OCI-M1 (cell line): ENCODE results near the gene LIMD2.
"Not testable (repeated sequence)": the region's sequence is repeated elsewhere in the genome, so short reads cannot be mapped to it uniquely, and the experiment has no call there.

Experiments used
- DNase-seq: peaks from one replicate; lab custom pipeline; 2025; lab: John Stamatoyannopoulos, UW

Gene LIMD2

GRCh38 chr17:63699638-63700527, at the start of gene LIMD2:
TSS of gene LIMD2 (minus strand) at chr17:63700125. CDS start at chr17:63699298, 827 bp downstream.
- DNase-seq = peak; percentile 80

- DNase-seq = peak; percentile 99
These were observed 41.7 kb upstream of the LIMD2 start, which contains the start of gene STRADA for GRCh38 chr17:63741408-63742173. TSS of gene STRADA (minus strand) at chr17:63741799. CDS start at chr17:63728369, 13,430 bp downstream.

DNA sequence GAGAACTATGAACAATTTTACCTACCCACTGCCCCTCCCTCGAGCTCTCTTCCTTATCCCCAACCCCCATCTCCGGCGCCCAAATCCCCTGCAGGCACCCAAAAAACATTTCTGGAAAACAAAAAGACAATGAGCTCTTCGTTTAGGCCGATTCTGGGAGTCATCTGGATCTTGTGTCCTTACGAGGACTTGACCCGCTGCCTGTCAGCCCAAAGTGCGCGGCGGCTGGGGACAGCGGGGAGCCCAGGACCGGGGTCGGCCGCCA, 41.1 kb upstream of the LIMD2 start:
- DNase-seq = peak; percentile 78

DNA sequence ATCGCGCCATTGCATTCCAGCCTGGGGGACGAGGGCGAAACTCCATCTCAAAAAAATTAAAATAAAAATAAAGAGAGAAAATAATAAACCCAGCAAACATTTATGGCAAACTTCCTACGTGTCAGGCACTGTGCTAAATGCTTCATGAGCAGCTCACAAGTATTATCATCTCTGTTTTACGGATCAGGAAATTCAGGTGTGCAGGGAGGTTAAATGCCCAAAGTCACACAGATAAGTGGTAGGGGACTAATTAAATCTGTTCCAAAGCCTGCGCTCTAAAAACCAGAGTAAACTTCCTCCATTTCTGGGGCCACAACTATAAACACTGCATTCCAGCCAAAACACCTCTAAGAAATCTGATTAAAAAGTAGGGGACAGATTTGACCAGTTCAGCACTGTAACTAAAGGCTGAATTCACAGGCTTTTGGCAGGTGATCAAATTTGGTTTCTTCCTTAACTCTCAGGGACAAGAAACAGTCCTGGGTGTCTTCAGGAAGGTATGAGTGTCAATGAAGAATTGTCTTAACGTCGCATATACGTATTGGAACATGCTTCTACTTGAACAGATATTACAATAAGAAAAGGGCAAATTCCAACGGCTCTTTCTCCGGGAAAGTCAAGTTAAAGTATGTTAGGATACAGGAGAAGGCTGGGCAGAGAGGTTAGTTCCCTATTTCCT, 40.7 kb upstream of the LIMD2 start:
- DNase-seq = peak; percentile 73

DNA sequence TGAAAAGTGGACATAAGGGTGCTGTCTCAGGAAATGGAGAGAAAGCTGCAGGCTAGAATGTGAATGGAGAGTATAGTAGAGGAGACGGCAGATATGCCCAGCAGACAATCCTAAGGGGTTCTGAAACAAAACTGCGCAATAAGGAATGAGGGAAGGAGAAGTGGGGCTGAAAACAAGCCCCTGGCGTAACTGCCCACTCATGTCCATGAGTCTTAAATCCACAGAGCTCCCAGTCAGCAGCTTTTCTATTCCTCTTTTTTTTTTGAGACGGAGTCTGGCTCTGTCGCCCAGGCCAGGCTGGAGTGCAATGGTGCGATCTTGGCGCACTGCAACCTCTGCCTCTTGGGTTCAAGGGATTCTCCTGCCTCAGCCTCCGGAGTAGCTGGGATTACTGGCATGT, 35.8 kb upstream of the LIMD2 start:
- DNase-seq = no peak

DNA sequence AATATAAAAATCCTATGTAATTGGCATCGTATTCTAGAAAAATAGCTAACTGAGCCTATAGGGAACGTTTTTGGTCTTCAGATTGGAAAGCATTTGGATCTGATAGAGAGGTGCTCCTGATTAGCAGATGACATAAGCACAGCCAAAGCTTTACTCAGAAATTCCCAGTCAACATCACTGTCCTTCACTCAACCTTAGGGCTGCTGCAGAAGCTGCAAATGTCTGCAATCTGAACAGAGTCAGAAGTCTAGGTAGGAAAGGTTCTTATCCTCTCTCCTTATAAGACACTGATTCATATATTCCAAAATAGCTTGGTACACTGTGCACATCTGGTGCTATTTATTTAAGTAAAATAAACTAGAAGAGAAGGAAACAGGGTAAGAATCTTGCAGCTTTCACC, 22.5 kb upstream of the LIMD2 start:
- DNase-seq = no peak

DNA sequence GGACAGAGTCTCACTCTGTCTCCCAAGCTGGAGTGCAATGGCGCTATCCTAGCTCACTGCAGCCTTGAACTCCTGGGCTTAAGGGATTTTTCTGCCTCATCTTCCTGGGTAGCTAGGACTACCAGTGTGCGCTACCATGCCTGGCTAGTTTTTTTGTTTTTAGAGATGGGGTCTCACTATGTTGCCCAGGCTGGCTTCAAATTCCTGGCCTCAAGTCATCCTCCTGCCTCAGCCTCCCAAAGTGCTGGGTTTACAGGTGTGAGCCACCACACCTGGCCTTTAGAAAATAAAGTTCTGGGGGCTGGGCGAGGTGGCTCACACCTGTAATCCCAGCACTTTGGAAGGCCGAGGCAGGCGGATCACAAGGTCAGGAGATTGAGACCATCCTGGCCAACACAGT, 20.3 kb upstream of the LIMD2 start:
- not testable (repeated sequence) for DNase-seq

DNA sequence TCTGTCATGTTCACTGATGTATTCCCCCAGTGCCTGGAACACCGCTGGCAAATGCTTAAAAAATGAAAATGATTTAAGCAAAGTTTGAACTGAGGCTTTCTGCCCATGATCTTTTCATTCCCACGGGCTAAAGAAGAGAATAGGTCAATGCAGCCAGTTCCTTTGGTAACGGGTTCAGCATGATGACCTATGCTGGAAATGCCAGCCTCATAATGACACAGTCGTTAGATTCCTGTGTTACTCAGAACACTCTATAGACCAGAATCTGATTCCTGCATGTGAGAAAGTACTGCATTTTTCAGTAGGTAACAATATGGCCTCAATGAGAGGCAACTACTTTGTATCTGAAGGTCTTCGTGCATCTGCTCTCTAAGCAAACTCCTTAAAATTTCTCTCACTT, 19.1 kb upstream of the LIMD2 start:
- no peak for DNase-seq

- no peak for DNase-seq
These were observed 16.5 kb upstream of the LIMD2 start for GRCh38 chr17:63716426-63716825.

DNA sequence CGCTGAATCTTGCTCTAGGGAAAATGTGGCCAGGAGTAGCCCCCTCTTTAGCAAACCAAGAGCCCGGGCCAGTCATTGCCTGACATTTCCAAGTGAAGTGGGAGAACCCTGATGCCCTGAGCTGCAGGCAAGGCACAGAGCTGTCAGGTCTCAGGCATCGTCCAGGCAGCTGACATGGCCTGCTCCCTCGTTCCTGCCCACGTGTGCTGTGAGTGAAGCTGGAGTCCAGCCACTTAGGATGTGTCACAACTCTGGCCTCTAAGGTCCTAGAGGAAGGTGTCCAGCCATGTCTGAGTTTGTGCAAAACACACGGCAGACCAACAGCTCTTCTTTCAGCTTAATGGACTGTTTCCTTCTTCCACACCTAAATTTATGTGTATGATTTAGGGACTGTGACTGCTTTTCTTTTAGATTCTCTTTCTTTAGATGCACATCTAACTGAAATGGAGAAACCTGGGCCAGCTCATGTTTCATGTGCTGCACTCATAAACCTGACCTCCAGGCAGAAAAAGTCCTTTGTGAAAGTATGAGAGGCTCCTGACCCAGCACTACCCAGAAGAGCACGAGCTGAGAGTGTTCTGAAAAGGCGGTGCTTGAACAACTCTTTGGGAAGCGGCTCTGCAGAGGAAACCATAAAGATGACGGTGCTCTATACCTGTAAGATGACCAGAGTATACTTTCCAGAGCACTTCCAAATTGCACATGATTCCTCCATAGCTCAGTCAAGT, 14.8 kb upstream of the LIMD2 start:
- no peak for DNase-seq

GRCh38 chr17:63709110-63709509, 9.2 kb upstream of the LIMD2 start:
- DNase-seq = no peak

GRCh38 chr17:63707151-63707550, 7.2 kb upstream of the LIMD2 start:
- no peak for DNase-seq

DNA sequence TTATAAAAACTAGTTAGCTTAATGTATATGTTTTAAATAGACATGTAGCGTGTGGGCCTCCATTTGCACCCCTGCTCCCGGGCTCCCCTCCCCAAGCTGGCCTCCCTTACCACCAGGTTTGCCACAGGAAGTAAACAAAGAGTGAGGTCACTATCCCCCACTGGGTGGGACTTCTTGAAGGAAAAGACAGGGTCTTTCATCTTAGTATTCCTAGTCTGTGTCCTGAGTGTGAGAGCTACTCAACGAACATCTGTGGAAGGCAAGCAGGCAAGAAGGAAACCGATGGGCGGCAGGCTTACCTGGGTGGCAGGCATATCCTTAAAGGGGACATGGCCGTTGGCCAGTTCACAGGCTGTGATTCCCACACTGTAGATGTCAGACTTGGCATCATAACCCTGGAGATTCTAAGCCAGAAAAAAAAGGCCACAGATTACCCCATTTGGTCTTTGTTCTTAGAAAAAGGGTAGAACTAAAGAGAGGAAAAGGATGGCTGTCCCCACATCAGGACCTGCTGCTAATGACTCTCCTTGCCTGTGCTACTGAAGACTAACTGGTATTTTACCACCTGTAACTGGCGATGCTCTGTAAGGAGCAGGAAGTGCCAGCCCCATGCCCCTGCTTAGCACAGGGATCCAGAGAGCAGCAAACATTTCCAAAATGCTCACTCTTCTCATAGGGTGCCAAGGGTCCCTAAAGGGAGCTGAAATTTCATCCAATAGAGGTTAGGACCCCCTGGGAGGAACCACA, 6.6 kb upstream of the LIMD2 start:
- DNase-seq = no peak

DNA sequence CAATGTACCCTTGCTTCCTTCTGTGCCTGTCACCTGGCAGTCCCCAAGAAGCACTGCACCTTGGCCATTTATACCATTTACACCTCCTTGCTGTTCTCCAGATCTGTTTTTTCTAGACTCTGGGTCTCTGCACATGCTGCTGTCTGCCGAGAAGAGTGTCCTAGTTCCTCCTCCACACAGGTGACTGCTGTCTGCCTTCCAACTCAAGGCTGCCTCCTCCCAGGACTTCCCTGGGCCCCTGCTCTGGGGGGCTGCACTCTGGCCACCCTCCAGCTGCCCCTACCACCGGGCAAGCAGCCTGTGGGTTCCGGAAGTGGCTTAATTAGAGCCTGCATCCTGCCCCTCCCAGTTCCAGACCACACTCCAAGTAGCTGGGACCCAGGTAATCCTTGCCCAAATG, 5.7 kb upstream of the LIMD2 start:
- DNase-seq = no peak

GRCh38 chr17:63704836-63705235, 4.9 kb upstream of the LIMD2 start:
- no peak for DNase-seq

- DNase-seq = no peak
These were observed 4.3 kb upstream of the LIMD2 start for GRCh38 chr17:63704259-63704576.

- DNase-seq = no peak
These were observed 3.8 kb upstream of the LIMD2 start for GRCh38 chr17:63703556-63704258.

DNA sequence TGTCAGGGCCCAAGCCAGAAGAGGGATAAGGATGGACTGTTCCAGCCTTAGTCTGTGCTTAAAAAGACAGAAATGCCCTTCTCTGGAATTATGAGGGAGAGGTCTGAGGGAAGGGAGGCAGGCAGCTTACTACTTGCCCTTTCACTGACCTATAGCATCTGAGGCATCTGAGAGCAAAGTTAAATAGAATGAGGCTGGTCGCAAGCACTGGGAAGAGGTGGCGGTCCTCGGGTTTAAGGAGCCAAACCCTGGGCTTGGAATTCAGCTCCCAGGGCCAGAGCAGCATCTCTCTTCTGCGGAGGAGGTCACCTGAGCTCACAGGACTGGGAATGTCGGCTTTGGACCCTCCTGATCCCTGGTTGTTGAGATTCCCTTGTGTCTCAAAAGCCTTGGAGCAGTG, 3.1 kb upstream of the LIMD2 start:
- no peak for DNase-seq

GRCh38 chr17:63702721-63703015, 2.7 kb upstream of the LIMD2 start:
- no peak for DNase-seq

- peak; percentile 71 for DNase-seq
These were observed 2.2 kb upstream of the LIMD2 start for GRCh38 chr17:63701868-63702720.
